GM18858 (cell line): ENCODE results near the gene PRKAR1B.

ENCODE experiments used
- ATAC-seq: cut with Tn5 transposase; IDR thresholded peaks from one replicate; pipeline ENCODE4 v1.9.1; 2021; ENCODE audit not compliant: unreplicated experiment

PRKAR1B gene

GRCh38 chr7:727104-727805 lies at the start of gene PRKAR1B:
PRKAR1B (minus strand) TSS chr7:727281; CDS start chr7:711505, 15,776 bp downstream.
- ATAC-seq, result peak; percentile 28

- no peak for ATAC-seq
These were observed 49.3 kb upstream of the PRKAR1B start for GRCh38 chr7:776381-776780.

GRCh38 chr7:774161-775109 lies 47.4 kb upstream of the PRKAR1B start:
- ATAC-seq, result no peak

DNA sequence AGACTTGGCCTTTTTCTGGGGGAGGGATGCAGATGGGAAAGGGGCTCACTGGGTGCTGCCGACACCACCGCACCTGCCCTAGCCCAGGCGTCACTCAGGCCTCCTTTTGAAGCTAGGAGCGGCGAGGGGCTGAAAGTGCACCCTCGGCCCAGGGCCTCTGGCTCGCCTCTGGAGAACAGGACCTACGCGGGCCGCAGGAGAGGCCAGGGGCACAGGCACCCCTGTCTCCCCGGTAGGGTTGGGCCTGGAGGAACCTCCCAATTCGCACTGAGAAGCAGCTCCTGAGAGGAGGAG lies 46.5 kb upstream of the PRKAR1B start:
- ATAC-seq, result no peak

DNA sequence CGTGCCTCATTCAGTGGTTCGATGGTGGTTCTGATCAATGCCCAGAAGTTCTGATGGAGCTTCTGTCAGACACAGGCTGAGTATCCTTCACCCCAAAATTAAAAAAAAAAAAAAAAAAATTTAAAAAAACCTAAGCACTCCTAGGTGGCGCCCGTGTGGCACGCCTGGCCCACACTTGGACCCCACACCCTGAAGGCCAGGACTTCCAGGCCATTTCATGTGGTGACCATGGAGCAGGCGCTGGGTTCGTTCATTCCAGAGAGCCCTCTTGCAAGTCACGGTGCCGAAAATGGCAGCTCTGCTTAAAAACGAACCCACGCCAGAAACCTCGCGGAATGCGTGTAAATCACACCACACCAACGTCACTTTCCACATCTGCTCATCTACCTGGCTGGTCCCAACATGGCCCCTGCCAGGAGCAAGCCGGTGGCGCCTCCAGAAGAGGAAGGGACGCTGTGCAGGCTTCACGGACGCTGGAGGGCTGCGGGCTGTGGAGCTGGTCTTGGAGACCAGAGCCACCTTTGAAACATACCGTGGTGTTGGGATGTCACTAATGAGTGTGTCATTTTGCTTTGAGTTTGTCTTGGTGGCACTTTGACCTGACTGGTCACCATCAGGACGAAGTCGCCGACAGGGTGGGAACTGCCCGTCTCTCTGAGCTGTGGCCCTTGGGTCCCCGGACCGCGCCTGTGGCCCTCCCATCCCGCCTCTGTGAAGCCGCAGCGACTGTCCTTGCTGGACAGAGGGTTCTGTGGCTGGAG lies 46.0 kb upstream of the PRKAR1B start:
- no peak for ATAC-seq

- no peak for ATAC-seq
These were observed 45.3 kb upstream of the PRKAR1B start for GRCh38 chr7:772392-772791.

DNA sequence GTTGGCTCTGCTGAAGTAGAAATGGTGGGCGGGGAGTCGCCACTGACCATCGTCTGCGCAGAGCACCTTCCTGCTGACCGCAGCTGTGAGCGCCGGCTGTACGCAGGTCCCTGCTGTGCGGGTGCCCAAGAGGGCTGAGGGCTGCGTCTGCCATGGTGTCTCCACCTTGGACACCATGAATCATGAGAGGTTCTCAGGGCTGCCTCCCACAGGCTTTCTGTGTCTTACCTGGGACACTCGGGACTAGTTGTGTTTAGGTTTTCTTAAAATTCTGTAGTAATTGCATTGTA lies 44.9 kb upstream of the PRKAR1B start:
- ATAC-seq, result no peak

GRCh38 chr7:771234-772004 lies 44.3 kb upstream of the PRKAR1B start:
- ATAC-seq, result no peak

GRCh38 chr7:770741-771166 lies 43.7 kb upstream of the PRKAR1B start:
- ATAC-seq, result no peak

DNA sequence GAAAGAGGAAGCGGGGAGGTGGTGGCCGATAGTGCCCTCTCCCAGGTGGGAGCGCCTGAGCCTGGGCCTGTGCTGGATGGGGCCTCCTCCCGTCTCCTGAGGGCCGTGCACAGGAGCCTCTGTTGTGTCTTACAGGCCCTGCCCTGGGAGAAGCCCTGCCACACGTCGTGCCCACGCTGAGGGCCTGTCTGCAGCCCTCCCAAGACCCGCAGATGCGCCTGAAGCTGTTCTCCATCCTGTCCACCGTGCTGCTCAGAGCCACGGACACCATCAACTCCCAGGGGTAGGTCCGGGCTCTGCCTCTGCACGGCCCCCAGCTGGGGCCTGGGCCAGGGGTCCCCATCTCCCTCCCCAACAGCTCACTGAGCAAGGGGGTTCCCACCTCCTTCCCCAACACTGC lies 43.3 kb upstream of the PRKAR1B start:
- ATAC-seq, result no peak

- ATAC-seq, result no peak
These were observed 41.9 kb upstream of the PRKAR1B start for GRCh38 chr7:768881-769504.

- no peak for ATAC-seq
These were observed 41.1 kb upstream of the PRKAR1B start for GRCh38 chr7:767941-768731.

DNA sequence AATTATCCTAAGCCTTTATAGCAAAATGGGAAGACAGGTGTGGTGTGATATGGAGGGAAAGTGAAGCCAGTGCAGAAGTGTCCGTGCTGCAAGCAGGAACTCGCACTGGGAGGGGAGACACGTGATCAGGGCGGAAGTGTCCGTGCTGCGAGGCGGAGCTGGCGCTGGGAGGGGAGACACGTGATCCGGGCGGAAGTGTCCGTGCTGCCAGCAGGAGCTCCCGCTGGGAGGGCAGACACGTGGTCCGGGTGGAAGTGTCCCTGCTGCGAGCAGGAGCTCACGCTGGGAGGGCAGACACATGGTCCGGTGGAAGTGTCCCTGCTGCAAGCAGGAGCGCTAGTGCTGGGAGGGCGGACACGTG lies 40.5 kb upstream of the PRKAR1B start:
- no peak for ATAC-seq

DNA sequence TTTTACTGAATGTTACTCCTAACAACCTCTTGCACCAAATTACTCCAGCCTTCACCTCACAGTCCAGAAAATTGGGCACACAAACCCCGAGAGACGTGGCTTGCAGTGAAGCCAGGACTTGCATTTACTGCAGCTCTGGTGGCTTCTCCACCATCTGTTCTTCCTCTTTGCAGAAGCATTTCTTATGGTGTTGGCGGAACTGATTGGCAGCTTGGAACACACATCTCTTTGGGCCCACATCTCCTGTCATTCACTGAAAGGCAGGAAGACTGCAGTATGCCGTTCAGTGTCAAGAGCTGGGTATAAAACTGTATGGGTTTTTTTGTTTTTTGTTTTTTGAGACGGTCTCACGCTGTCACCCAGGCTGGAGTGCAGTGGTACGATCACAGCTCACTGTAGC lies 38.3 kb upstream of the PRKAR1B start:
- ATAC-seq, result no peak

GRCh38 chr7:763762-764161 lies 36.7 kb upstream of the PRKAR1B start:
- ATAC-seq, result no peak

DNA sequence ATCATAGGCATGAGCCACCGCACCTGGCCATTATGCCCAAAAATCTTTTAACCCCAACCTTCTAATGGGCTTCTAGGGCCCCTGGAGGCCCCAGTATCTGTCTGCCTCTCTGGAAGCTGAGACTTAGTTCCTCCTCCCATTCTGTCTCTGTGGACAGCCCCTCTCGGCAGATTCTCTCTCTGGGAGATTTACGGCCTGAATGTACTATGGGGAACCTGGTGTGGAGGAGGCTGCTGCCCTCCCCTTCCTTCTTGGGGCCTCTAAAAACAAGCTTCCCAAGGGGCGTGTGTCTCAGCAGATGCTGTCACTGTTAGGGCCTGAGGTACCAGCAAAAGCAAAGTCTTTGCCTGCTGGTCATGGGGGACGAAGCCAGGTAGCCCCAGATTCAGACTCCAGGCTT lies 35.8 kb upstream of the PRKAR1B start:
- no peak for ATAC-seq

GRCh38 chr7:761631-762030 lies 34.5 kb upstream of the PRKAR1B start:
- ATAC-seq, result no peak

DNA sequence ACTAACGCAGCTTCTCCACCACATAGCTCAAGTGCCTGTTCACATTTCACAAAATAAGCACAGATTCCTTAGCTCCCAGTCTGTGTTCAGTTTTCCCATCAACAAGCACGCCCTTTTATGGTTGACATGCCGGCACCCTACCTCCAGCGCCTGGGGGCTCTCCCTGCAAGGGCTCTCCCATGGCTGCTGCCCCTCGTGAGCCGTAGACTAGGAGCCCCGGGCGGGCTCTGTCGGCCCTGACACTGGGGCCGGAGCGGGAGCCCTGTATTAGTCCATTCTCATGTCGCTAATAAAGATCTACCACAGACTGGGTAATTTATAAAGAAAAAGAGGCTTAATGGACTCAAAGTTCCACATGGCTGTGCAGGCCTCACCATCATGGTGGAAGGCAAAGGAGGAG lies 34.0 kb upstream of the PRKAR1B start:
- ATAC-seq, result no peak

- ATAC-seq, result no peak
These were observed 32.9 kb upstream of the PRKAR1B start for GRCh38 chr7:760006-760405.

DNA sequence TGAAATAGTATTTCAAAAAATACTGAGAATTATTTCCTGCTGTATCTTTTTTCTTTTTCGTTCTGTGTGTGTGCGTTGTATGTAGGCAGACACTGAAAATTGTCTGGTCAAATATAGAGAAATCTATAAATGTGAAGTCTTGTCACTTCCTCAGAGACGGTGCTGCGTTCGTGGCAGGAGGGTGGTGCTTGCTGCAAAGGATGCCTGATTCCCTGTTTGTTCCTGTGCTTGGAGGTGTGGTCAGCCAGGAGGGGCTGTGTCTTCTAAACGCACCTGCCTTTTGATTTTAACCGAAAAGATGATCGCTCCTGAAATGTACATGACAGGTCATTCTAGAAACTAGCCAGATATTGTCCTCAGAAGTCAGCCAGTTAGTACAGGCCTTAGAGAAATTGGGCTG lies 32.5 kb upstream of the PRKAR1B start:
- ATAC-seq, result no peak
